HCT116 (cell line): Measurements from ENCODE around the gene CBX5. TPM values are rescaled to one million over a fixed set of nuclear protein-coding genes. Genes with fewer than 3 reads are reported as not detected.
A peak's percentile ranks its signal among the peaks of the same experiment; 100 is the strongest.

Experiments
- ATAC-seq: fragments of 200-7000 bp; cut with Tn5 transposase; 2 replicates; pipeline ENCODE4 v1.9.1; 2020; ENCODE audit warnings: mild to moderate bottlenecking, moderate library complexity
- BruUV-seq: library from RNA; stranded (reverse); fragments of 400-500 nt; replicated peaks from 2 replicates; lab custom pipeline; 2021; lab: Mats Ljungman, UMichigan
- CTCF ChIA-PET: fragments of 300-600 bp; sonication (Branson Sonifier 250); formaldehyde crosslinking; loops from one replicate; lab custom pipeline; 2021; ENCODE audit warnings: antibody characterized with exemption; lab: Charles Lee
- POLR2A ChIA-PET: fragments of 300-600, 350-600 bp; sonication (Branson Sonifier 250); formaldehyde crosslinking; loops from one replicate; lab custom pipeline; 2021; ENCODE audit warnings: antibody characterized with exemption; lab: Charles Lee
- RAD21 ChIA-PET, 2 experiments: fragments of 300-600 bp; sonication (Branson Sonifier 250); formaldehyde crosslinking; loops; one replicate each; lab custom pipeline; 2023; ENCODE audit warnings: low total read pairs in 2 of 2; ENCODE audit not compliant: uncharacterized antibody in 2 of 2, unreplicated experiment in 2 of 2, low non-redundant PET in 1 of 2; lab: Charles Lee
- DNase-seq: peaks from one replicate; pipeline ENCODE4 v3.0.0-alpha.2; 2010; ENCODE audit warnings: low read depth, low spot score
- H2AFZ ChIP-seq: fragments of 200-600 bp; shearing (Covaris generic), sonication (generic); 2 replicates; pipeline ENCODE4 v1.6.1; 2017; ENCODE audit warnings: low read depth, mixed run types, mixed read lengths, antibody characterized with exemption, low read length; ENCODE audit not compliant: poor library complexity, severe bottlenecking
- H3K27ac ChIP-seq: 2 replicates; pipeline ENCODE4 v1.5.1; 2012; ENCODE audit warnings: low read depth, low read length
- H3K27me3 ChIP-seq: fragments of 200-600 bp; sonication (generic); 2 replicates; pipeline ENCODE4 v1.6.1; 2016; ENCODE audit warnings: mixed run types, low read length, mixed read lengths; ENCODE audit not compliant: insufficient read depth
- H3K36me3 ChIP-seq, 2 experiments: fragments of 200-500 bp in 1 of 2; fragments of 200-600 bp in 1 of 2; sonication (Bioruptor generic) in 1 of 2; sonication (generic) in 1 of 2; 2 replicates each; pipeline versions ENCODE4 v1.5.1 to v1.6.1; 2014 to 2016; ENCODE audit warnings: low read length in 2 of 2, inconsistent platforms in 1 of 2, mixed read lengths in 1 of 2, mixed run types in 1 of 2; ENCODE audit not compliant: insufficient read depth in 2 of 2, control insufficient read depth in 1 of 2
- H3K4me1 ChIP-seq, 2 experiments: fragments of 200-600 bp in 1 of 2; sonication (generic) in 1 of 2; 2 replicates each; pipeline versions ENCODE4 v1.5.1 to v1.6.1; 2012 to 2017; ENCODE audit warnings: low read length in 2 of 2, inconsistent platforms in 1 of 2, mild to moderate bottlenecking in 1 of 2, mixed read lengths in 1 of 2, mixed run types in 1 of 2, moderate library complexity in 1 of 2; ENCODE audit not compliant: insufficient read depth in 2 of 2, control insufficient read depth in 1 of 2
- H3K4me2 ChIP-seq: fragments of 200-600 bp; sonication (generic); 2 replicates; pipeline ENCODE4 v1.6.1; 2017; ENCODE audit warnings: mixed run types, low read length, mixed read lengths
- H3K4me3 ChIP-seq, 2 experiments: fragments of 200-600 bp in 1 of 2; sonication (generic) in 1 of 2; replicated peaks in 1 of 2; 2 replicates each; pipeline ENCODE4 v1.5.1; 2011 to 2016; ENCODE audit warnings: low read length in 2 of 2, control low read depth in 1 of 2, low read depth in 1 of 2, mild to moderate bottlenecking in 1 of 2, mixed read lengths in 1 of 2, mixed run types in 1 of 2
- H3K79me2 ChIP-seq: fragments of 200-600 bp; sonication (generic); 2 replicates; pipeline ENCODE4 v1.6.1; 2017; ENCODE audit warnings: mild to moderate bottlenecking, mixed run types, low read length, moderate library complexity, mixed read lengths; ENCODE audit not compliant: insufficient read depth
- H3K9ac ChIP-seq: fragments of 200-600 bp; sonication (generic); 2 replicates; pipeline ENCODE4 v1.6.1; 2016; ENCODE audit warnings: low read length, mixed read lengths
- H3K9me2 ChIP-seq: fragments of 200-600 bp; sonication (generic), shearing (Covaris generic); 2 replicates; pipeline ENCODE4 v1.6.1; 2017; ENCODE audit warnings: mixed run types, mild to moderate bottlenecking, moderate library complexity; ENCODE audit not compliant: insufficient read depth
- H3K9me3 ChIP-seq, 2 experiments: fragments of 200-500 bp in 1 of 2; fragments of 200-600 bp in 1 of 2; sonication (Bioruptor generic) in 1 of 2; sonication (generic) in 1 of 2; 2 replicates each; pipeline ENCODE4 v1.6.1; 2014 to 2017; ENCODE audit warnings: low read length in 2 of 2, mixed read lengths in 2 of 2, inconsistent platforms in 1 of 2, low read depth in 1 of 2, mild to moderate bottlenecking in 1 of 2, mixed run types in 1 of 2, moderate library complexity in 1 of 2; ENCODE audit not compliant: control insufficient read depth in 1 of 2, insufficient read depth in 1 of 2
- H4K20me1 ChIP-seq: fragments of 200-600 bp; sonication (generic), shearing (Covaris generic); 2 replicates; pipeline ENCODE4 v1.6.1; 2017; ENCODE audit warnings: mixed run types, mild to moderate bottlenecking, moderate library complexity; ENCODE audit not compliant: insufficient read depth
- ATF3 ChIP-seq: IDR thresholded peaks from 2 replicates; pipeline ENCODE4 v1.6.1; 2012
- CTCF ChIP-seq, 3 experiments: fragments of 200-600 bp in 1 of 3; sonication (generic) in 1 of 3; IDR thresholded peaks in 2 of 3; conservative IDR thresholded peaks in 1 of 3; 2 replicates each; pipeline ENCODE4 v1.5.1; 2012 to 2017; ENCODE audit warnings: low read depth in 2 of 3, low read length in 2 of 3, antibody characterized with exemption in 1 of 3, borderline replicate concordance in 1 of 3, control low read depth in 1 of 3, mild to moderate bottlenecking in 1 of 3, mixed read lengths in 1 of 3, mixed run types in 1 of 3, moderate library complexity in 1 of 3; ENCODE audit not compliant: insufficient read depth in 1 of 3
- FOSL1 ChIP-seq: IDR thresholded peaks from 2 replicates; pipeline ENCODE4 v1.6.1; 2012; ENCODE audit warnings: low read depth
- RAD21 ChIP-seq: IDR thresholded peaks from 2 replicates; pipeline ENCODE4 v1.6.1; 2012; ENCODE audit warnings: low read depth, mild to moderate bottlenecking
- ZFX ChIP-seq: fragments of 450-650 bp; IDR thresholded peaks from 2 replicates; pipeline ENCODE4 v1.6.1; 2017
- intact Hi-C: fragments of 100-400 bp; cut with micrococcal nuclease; formaldehyde crosslinking; loops from 2 replicates; pipeline ENCODE4 v1.10.0; 2022
- total RNA-seq: library from RNA; stranded (reverse); gene quantifications from one replicate; pipeline ENCODE4 v1.2.1, GENCODE V29; 2021; ENCODE audit not compliant: unreplicated experiment

CBX5 gene
- total RNA-seq, 1 experiment from 2014 or later, result 72.3 TPM

DNA sequence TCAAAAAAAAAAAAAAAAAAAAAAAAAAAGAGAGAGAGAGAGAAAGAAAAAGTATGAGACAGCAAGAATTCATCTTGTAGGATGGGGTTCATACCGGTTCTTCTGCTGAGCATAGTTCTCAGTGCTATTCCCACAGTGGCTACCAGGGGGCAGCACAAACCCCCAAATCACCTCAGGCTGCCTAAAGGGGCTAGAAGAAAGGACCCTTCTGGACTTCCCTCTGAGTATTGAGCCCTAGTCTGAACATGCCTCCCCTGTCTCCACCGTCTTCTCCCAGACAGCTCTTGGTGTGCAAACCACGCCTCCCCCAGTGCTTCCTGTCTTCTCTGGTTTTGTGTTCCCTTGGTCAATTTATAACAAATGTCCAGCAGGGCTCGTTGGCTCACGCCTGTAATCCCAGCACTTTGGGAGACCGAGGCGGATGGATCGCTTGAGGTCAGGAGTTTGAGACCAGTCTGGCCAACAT lies 59.8 kb downstream of the CBX5 start:
- Histone ChIP-seq H3K4me2 (peak overlapping the region; percentile 63), H3K27me3 (no peaks in the 10 kb centered on the region), H4K20me1 (no peaks in the 10 kb centered on the region), H2AFZ (peak overlapping the region; percentile 86), H3K36me3 (no peaks in the 10 kb centered on the region), H3K9me3 (no peaks in the 10 kb centered on the region), H3K9me2 (no peaks in the 10 kb centered on the region), H3K4me1 (peaks cover 6 to 38% of the 10 kb centered on the region in 2 experiments), H3K79me2 (no peaks in the 10 kb centered on the region), H3K27ac (peak overlapping the region; percentile 37; the same call in 1 of the 2 replicates), H3K4me3 (peak overlapping the region; percentile 28 to 47), H3K9ac (peak overlapping the region; percentile 35)
- peak; percentile 71 for ATAC-seq
- peak; percentile 56 for DNase-seq
- POLR2A ChIA-PET, result interaction anchor here (1.0 to 1.1 kb wide), 2 partner anchors 60 to 105 kb away, joined by 4 to 5 read pairs; partner anchors contain the start of genes CBX5, COPZ1 and HNRNPA1
- TF ChIP-seq RAD21 (peak; percentile 93), CTCF (IDR thresholded peaks at IDR 0.05 in 2 of 3, conservative IDR thresholded peaks at IDR 0.05 in 1 of 3; ENCODE audit: borderline replicate concordance in 1 of 3, insufficient read depth in 1 of 3, low read depth in 2 of 3, low read length in 2 of 3) (peak; percentile 74 to 95 (median 84)), ZFX (no peak), ATF3 (no peak), FOSL1 (no peak)
- RAD21 ChIA-PET, result interaction anchor here (0.7 to 0.9 kb wide), 8 partner anchors 36 to 202 kb away, joined by 3 to 7 read pairs (median 4); partner anchors contain the start of gene COPZ1 (in 2 of the 2)
- CTCF ChIA-PET, result interaction anchor here (0.7 to 1.6 kb wide), 16 partner anchors 9 to 235 kb away, joined by 3 to 10 read pairs (median 4); partner anchors contain the start of genes CBX5 and HOXC10
- no TSS peak for BruUV-seq
- intact Hi-C loops, result loop anchor here (1.0 kb wide), 2 partner anchors 59 to 140 kb away; no protein-coding TSS in a partner anchor
